Hypothalamus (tissue), 51 donors: ENCODE data around the gene STK38.
"Not testable (repeated sequence)": the region's sequence is repeated elsewhere in the genome, so short reads cannot be mapped to it uniquely, and the experiment has no call there.

Source experiments
- DNase-seq, 51 donors: peaks; one replicate each; lab custom pipeline; 2025; lab: John Stamatoyannopoulos, UW

Gene STK38

DNA sequence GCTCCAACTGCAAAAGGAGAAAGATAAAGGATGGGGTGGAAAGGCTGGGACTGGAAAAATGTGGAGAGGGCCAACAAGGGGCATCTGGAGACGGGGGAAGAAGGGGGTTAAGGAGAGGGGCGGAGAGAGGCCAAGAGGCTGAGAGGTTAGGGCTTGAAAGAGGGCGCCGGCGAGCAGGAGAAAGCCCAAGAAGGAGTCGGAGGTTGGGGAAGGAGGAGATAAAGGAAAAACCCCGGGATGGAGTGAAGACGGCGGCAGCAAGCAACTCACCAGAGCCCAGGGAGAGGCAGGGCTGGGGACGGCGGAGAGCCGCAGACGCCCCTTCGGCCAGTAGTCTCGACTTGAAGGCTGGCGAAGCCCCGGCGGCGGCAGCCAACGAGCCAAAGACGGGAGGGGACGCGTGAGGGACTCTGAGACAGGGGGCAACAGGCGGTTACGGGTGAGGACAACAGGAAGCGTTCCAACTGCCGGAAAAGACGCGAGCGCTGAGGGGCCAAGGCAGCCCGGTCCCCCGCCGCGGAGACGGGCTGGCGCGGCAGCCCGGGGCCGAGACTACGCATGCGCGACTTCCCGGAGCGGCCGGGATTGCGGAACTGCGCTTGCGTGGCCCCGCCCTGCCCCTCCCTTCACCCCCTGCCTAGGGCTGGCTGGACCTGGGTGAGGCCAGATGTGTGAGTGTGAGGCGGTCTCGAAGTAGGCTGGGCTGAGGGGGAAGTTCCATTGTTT lies at the start of gene STK38:
STK38 (minus strand) TSS at position 560 of the 726 bp plus-strand sequence. CDS start 7,277 bp downstream, outside the sequence.
- peak; percentile 49 to 93 (median 80) for DNase-seq

DNA sequence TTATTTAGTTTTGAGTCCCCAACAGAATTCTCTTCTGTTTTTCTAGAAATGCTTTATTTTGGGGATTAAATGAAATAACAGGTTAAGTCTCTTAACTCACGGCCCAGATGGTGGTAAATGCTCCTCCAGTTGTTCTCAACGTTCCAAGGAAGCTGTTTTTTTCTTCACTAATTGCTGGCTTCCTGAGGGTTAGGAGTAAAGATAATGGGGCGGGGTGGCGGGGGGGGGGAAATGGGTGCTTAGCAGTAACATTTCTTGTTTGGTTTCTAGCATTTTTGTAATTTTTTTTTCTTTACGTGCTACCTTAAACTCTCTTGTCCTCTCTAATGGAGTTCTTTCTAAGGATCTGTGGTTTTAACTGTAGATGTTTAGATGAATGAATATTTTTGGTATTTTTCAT lies 49.1 kb upstream of the STK38 start:
- DNase-seq, result no peak

DNA sequence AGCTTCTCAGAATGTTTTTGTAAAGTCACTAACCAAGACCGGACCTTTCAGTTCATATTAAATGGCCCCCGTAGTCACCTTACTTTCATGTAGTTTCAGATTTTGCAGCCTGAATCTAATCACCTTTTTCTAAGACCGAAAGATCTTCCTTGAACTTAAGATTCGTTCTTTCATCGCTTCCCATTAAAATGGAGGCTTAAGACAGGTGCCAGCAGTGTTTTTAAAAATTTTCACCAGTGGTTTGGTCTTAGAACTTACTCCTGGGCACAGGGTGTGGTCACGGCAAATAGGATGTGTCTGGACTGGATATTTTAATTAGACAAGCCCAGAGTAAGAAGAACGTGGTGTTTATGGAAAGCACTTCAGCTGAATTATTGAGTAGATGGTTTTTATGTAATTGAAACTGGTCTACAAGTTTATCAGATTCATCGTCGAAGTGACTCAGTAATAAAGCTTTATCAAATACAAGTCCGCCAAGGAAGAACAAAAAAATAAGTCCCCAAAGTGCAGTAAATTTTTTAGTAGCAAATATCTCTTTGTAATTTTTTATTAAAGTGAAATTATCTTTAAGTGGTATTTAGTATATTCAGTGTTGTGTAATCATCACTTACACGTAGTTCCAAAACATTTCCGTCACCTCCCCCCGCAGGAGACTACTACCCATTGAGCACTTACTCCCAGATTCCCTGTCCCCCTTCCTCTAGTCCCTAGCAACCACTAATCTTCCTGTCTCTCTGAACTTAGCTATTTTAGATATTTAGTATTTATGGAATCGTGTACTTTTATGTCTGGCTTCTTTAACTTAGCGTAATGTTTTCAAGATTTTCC lies 47.8 kb upstream of the STK38 start:
- peak in 12 of 51 donors; percentile 10 to 73 (median 25) for DNase-seq

DNA sequence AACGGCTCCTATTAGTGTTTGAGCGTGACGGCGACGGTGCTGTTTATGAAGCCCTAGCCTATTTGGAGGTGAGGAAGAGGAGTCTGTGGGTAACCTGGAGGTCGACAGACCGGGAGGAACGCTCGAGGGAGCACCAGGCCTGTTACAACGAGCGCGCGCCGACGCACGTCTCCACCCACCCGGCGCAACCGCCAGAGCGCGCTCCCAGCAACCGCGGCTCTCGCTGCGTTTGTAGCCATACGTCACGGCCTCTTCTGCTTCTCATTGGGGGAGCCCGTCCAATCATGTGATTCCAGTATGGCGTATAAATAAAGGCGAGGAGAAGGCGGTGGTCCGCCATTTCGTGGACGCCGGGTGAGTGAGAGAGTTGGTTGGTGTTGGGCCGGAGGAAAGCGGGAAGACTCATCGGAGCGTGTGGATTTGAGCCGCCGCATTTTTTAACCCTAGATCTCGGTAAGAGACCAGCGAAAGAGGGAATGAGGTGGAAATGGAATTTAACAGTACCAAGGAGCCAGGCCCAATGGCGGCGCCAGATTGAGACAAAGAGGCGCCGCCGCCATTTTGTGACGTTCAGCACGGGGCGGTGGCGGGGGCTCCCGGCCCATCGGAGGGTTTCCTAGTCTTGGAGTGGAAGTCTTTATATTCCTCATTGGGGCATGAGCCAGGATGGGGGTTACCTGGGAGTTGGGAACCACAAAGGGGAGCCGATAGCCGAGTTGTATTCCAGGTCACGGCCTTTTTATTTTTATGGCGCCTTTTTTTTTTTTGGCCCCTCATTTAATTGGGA lies 46.9 kb upstream of the STK38 start, which contains the start of gene SRSF3:
SRSF3 (plus strand) TSS at position 334 of the 787 bp plus-strand sequence. CDS start 2,401 bp downstream, outside the sequence.
- DNase-seq, result peak; percentile 61 to 99 (median 95)

- DNase-seq, result peak in 33 of 51 donors; percentile 26 to 86 (median 68)
These were observed 46.3 kb upstream of the STK38 start for GRCh38 chr6:36593569-36594028.

- no peak for DNase-seq
These were observed 45.0 kb upstream of the STK38 start for GRCh38 chr6:36592221-36592655.

DNA sequence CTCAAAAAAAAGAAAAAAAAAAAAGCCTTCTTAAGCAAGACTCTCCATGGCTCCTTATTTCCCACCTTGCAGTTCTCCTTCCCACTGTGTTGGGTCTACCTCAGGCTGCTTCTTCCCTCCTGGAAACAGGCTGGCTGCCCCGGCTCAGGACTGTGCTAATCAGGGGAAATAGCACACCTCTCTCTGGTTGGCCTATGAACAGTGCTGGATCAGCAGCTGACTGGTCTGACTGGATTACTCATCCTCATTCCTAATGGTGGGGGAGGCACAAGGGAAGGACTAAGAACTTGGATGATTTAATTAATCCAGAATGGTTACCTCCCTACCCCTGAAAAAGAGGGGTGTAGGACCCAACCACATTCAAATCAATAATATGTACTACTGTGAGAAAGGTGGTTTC lies 43.0 kb upstream of the STK38 start:
- no peak for DNase-seq

DNA sequence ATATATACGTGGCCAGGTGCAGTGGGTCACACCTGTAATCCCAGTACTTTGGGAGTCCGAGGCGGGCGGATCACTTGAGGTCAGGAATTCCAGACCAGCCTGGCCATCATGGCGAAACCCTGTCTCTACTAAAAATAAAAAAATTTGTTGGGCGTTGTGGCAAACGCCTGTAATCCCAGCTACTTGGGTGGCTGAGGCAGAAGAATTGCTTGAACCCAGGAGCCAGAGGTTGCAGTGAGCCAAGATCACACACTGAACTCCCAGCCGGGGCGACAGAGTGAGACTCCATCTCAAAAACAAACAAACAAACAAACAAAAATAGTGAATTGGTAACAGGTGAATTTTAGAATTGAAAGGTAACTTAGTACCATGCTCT lies 41.7 kb upstream of the STK38 start:
- not testable (repeated sequence) for DNase-seq

DNA sequence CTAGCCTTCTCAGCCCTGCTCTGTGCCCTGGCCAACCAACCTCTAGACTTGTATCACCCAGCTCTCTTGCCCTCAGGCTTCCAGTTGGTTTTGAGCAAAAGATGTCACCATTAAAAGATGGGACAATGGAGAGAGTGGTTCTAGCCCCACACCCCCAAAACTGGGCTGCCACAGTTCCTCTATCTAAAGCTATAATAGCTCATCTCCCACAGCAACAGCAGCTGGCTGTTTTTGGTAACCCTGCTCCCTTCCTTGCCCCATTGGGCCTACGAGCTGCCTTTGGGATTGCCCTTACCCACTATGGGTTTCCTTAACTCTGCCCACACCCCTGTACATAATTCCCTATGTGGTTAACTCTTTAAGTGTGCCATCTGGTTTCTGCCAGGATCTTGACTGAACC lies 39.3 kb upstream of the STK38 start:
- DNase-seq, result no peak

DNA sequence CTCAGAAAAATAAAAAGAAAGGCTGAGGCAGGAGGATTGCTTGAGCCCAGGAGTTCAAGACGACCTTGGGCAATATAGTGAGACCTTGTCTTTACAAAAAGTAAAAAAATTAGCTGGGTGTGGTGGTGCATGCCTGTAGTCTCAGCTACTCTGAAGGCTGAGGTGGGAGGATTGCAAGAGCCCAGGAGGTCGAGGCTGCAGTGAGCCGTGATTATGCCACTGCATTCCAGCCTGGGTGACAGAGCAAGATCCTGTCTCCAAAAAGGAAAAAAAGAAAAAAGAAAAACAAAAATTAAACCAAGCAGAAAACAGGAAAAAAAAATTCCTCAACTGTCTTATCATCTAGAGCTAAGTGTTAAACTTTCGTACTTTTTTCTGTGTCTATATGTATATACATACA lies 34.4 kb upstream of the STK38 start:
- DNase-seq, result no peak

- no peak for DNase-seq
These were observed 32.9 kb upstream of the STK38 start for GRCh38 chr6:36580184-36580526.

DNA sequence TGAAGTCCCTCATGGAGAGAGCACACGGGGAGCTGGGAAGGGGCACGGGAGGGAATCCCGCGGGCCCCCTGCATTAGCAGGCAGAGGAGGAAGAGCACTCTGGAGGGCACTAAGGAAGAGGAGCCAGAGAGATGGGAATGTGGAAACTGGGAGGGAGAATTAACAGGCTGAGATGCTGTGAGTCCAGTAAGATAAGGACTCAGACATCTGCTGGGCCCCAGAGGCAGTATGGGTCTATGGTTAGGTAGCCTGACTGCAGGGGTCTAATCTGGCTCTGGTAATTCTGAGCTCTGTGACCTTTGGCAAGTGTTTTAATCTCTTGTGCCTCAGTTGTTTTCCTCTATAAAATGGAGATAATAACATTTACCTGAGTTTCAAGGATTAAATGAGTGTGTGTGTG lies 31.2 kb upstream of the STK38 start:
- no peak for DNase-seq

DNA sequence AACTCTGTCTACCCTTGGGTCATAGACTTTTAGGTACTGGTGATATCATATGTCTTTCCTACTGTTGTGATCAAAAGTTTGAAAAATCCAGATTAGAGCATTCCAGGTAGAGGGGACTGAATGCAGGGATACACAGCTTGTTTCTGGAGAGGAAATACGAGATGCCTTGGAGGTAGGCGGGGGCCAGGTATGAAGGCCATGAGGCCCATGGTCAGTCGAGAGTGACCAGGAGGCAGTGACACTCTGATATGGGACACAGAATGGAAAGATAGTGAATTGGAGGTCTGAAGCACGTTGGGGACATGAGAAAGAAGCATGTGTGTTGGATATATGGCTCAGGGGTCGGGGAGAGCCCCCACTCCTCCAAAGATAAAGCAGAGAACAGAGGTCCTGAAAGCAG lies 30.8 kb upstream of the STK38 start:
- no peak for DNase-seq

GRCh38 chr6:36577301-36577700 lies 30.0 kb upstream of the STK38 start:
- no peak for DNase-seq

DNA sequence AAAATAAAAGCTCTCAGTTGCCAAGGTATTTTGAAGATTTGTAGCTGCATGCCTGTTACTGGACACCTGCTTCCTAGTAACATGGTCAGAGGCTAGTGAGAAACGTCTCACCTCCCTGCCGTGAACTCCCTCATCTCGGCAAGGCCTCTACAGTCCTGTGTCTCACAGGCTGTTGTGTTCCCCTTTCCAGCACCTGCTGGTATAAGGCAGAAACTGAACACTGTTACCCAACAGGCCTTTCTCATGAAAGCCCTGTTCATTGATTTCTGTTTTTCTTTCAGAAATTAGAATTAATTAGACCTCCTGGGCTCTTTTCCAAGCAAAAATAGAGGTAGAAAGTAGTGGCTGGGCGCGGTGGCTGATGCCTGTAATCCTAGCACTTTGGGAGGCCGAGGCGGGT lies 29.3 kb upstream of the STK38 start:
- DNase-seq, result no peak

DNA sequence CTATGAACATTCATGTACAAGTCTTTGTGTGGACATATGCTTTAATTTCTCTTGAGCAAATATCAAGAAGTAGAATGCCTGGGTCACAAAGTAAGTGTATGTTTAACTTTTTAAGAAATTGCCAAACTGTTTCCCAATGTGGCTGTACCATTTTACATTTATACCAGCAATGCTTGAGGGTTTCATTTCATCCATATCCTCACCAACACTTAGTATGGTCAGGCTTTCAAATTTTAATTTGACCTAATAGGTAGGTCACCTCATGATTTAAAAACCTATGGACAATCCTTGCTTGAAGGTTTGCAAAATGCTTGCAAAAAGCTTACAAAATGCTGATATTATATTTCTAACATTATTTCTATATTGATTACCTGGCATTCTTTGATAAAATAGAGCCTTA lies 27.4 kb upstream of the STK38 start:
- DNase-seq, result no peak

- not testable (repeated sequence) for DNase-seq
These were observed 25.4 kb upstream of the STK38 start for GRCh38 chr6:36572353-36573311.

DNA sequence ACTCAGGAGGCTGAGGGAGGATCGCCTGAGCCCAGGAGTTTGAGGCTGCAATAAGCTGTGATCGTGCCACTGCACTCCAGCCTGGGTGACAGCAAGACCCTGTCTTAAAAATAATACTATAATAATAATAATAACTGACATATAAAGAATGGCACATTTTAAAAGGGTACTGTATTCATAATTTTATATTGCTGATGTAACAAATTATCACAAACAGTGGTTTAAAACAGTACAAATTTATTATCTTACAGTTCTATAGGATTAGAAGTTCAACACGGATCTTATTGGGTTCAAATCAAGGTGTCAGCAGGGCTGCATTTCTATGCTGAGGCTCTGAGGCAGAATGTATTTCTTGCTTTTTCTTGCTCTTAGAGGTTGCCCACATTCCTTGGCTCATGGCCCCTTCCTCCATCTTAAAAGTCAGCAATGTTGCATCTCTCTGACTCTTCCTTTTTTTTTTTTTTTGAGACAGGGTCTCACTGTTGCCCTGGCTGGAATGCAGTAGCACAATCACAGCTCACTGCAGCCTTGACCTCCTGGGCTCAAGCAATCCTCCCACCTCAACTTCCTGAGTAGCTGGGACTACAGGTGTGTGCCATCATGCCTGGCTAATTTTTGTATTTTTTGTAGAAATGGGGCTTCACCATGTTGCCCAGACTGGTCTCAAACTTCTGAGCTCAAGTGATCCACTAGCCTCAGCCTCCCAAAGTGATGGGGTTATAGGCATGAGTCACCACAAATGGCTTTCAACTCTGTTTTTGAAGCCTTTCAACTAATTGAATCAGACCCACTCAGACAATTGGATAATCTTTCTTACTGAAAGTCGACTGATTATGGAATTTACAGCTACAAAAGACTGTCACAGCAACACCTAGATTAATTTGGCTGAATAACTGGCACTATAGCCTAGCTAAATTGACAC lies 24.1 kb upstream of the STK38 start:
- DNase-seq, result no peak

DNA sequence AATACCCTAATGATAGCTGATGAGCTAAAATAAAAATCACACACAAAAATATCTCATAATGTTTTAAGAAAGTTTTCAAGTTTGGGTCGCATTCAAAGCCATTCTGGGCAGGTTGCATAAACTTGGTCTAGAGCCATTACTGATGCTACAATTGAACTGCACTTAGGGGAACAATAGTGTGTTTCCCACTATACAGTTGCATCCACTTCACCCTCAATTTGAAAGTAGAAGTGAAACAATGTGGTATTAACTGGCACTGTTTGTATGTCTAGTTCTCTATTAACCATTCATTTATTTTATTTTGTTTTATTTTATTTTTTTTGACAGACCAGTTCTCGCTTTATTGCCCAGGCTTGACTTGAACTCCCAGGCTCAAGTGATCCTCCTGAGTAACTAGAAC lies 23.0 kb upstream of the STK38 start:
- DNase-seq, result no peak
